A549 (cell line): ENCODE data around the gene TMEM30B. TPM values are rescaled to one million over a fixed set of nuclear protein-coding genes. Genes with fewer than 3 reads are reported as not detected.

Source experiments
- ATAC-seq, 2 experiments: fragments of 200-7000 bp in 1 of 2; fragments of >200 bp in 1 of 2; cut with Nextera tagmentation in 1 of 2; cut with Tn5 transposase in 1 of 2; 3 replicates each; pipeline versions ENCODE4 v1.8.0 to v1.9.1; 2018 to 2020; ENCODE audit warnings: mild to moderate bottlenecking in 1 of 2, moderate library complexity in 1 of 2
- CTCF ChIA-PET: fragments of 300-600 bp; sonication (Branson Sonifier 250); formaldehyde crosslinking; extraction: SDS; loops from one replicate; lab custom pipeline; 2021; ENCODE audit warnings: antibody characterized with exemption, inconsistent platforms; lab: Yijun Ruan, JAX
- POLR2A ChIA-PET: fragments of 350-600 bp; formaldehyde crosslinking; extraction: SDS; loops from one replicate; lab custom pipeline; 2021; ENCODE audit warnings: antibody characterized with exemption, inconsistent platforms; lab: Yijun Ruan, JAX
- DNase-seq, 2 experiments: peaks; one replicate each; pipeline versions ENCODE4 v3.0.0 to v3.0.0-alpha.2; 2011 to 2016; ENCODE audit warnings: low read depth in 1 of 2, low spot score in 1 of 2
- FAIRE-seq: peaks from 2 replicates; lab custom pipeline; 2011; peaks lifted over from hg19 to GRCh38; lab: Jason Lieb, UNC
- H3K27ac ChIP-seq, 2 experiments: fragments of >200 bp; sonication (Bioruptor Twin); formaldehyde crosslinking; 3 replicates each; pipeline ENCODE4 v1.5.1; 2016 to 2017
- H3K4me1 ChIP-seq: fragments of >200 bp; sonication (Bioruptor Twin); formaldehyde crosslinking; 3 replicates; pipeline ENCODE4 v1.6.1; 2016
- H3K4me2 ChIP-seq: fragments of >200 bp; sonication (Bioruptor Twin); formaldehyde crosslinking; 3 replicates; pipeline ENCODE4 v1.6.1; 2016
- H3K4me3 ChIP-seq: fragments of >200 bp; sonication (Bioruptor Twin); formaldehyde crosslinking; 3 replicates; pipeline ENCODE4 v1.5.1; 2016
- H3K9me3 ChIP-seq: fragments of >200 bp; sonication (Bioruptor Twin); formaldehyde crosslinking; 3 replicates; pipeline ENCODE4 v1.6.1; 2016
- CBX2 ChIP-seq: fragments of 200-600 bp; sonication (generic); IDR thresholded peaks from 2 replicates; pipeline ENCODE4 v1.6.1; 2016; ENCODE audit warnings: low read depth, mild to moderate bottlenecking, borderline replicate concordance
- CEBPB ChIP-seq, 2 experiments: fragments of >200 bp in 1 of 2; sonication (Bioruptor Twin) in 1 of 2; formaldehyde crosslinking in 1 of 2; IDR thresholded peaks; 2 replicates each; pipeline ENCODE4 v1.6.1; 2012 to 2016
- CHD2 ChIP-seq: fragments of 150-350 bp; IDR thresholded peaks from 2 replicates; pipeline ENCODE4 v1.6.1; 2014; ENCODE audit warnings: low read length; ENCODE audit not compliant: partially characterized antibody
- CHD4 ChIP-seq: fragments of 200-600 bp; sonication (generic); IDR thresholded peaks from 2 replicates; pipeline ENCODE4 v1.6.1; 2016; ENCODE audit warnings: antibody characterized with exemption, mild to moderate bottlenecking, borderline replicate concordance
- E2F6 ChIP-seq: IDR thresholded peaks from 2 replicates; pipeline ENCODE4 v1.6.1; 2012; ENCODE audit warnings: low read depth, borderline replicate concordance
- ELK1 ChIP-seq: fragments of 150-350 bp; IDR thresholded peaks from 2 replicates; pipeline ENCODE4 v1.6.1; 2014; ENCODE audit warnings: low read depth, mild to moderate bottlenecking, low read length
- FOSB ChIP-seq: fragments of 250-450 bp; sonication (Bioruptor Pico); IDR thresholded peaks from 2 replicates; pipeline ENCODE4 v1.5.0; 2020; ENCODE audit warnings: mild to moderate bottlenecking, moderate library complexity
- FOSL2 ChIP-seq, 2 experiments: fragments of 450-650 bp in 1 of 2; fragments of >200 bp in 1 of 2; sonication (Bioruptor Twin) in 1 of 2; formaldehyde crosslinking; IDR thresholded peaks; 2 replicates each; pipeline versions ENCODE4 v1.5.0 to v1.6.1; 2016 to 2020; ENCODE audit warnings: mild to moderate bottlenecking in 1 of 2, moderate library complexity in 1 of 2
- FOXS1 ChIP-seq: fragments of 250-450 bp; sonication (Bioruptor Pico); IDR thresholded peaks from 2 replicates; pipeline ENCODE4 v1.5.0; 2020; ENCODE audit warnings: mild to moderate bottlenecking, moderate library complexity
- GATA3 ChIP-seq: IDR thresholded peaks from 2 replicates; pipeline ENCODE4 v1.6.1; 2012; ENCODE audit warnings: borderline replicate concordance
- HOXB13 ChIP-seq: fragments of 250-450 bp; sonication (Bioruptor Pico); IDR thresholded peaks from 2 replicates; pipeline ENCODE4 v1.5.0; 2020; ENCODE audit warnings: low read depth, mild to moderate bottlenecking, moderate library complexity
- HOXB5 ChIP-seq: fragments of 250-450 bp; sonication (Bioruptor Pico); IDR thresholded peaks from 2 replicates; pipeline ENCODE4 v1.5.0; 2020; ENCODE audit warnings: mild to moderate bottlenecking, moderate library complexity
- JUN ChIP-seq, 2 experiments: fragments of >200 bp; sonication (Bioruptor Twin); formaldehyde crosslinking; IDR thresholded peaks; 2 replicates in 1 of 2; 3 replicates in 1 of 2; pipeline ENCODE4 v1.6.1; 2016 to 2017
- MAFK ChIP-seq: fragments of 450-650 bp; IDR thresholded peaks from 2 replicates; pipeline ENCODE4 v1.6.1; 2014; ENCODE audit not compliant: partially characterized antibody
- REST ChIP-seq: fragments of 200-600 bp; sonication (generic); IDR thresholded peaks from 2 replicates; pipeline ENCODE4 v1.6.1; 2016; ENCODE audit warnings: antibody characterized with exemption, mild to moderate bottlenecking, moderate library complexity
- RFX5 ChIP-seq: fragments of 450-650 bp; IDR thresholded peaks from 2 replicates; pipeline ENCODE4 v1.7.1; 2014; ENCODE audit warnings: antibody characterized with exemption, mild to moderate bottlenecking, moderate library complexity
- SMC3 ChIP-seq: fragments of >200 bp; sonication (Bioruptor Twin); formaldehyde crosslinking; IDR thresholded peaks from 3 replicates; pipeline ENCODE4 v1.6.1; 2018; ENCODE audit warnings: inconsistent platforms
- ZC3H11A ChIP-seq: fragments of 450-650 bp; IDR thresholded peaks from 2 replicates; pipeline ENCODE4 v1.6.1; 2014; ENCODE audit warnings: antibody characterized with exemption, mild to moderate bottlenecking
- ZNF302 ChIP-seq: fragments of 250-450 bp; sonication (Bioruptor Pico); IDR thresholded peaks from 2 replicates; pipeline ENCODE4 v1.9.0; 2021; ENCODE audit warnings: inconsistent platforms, mild to moderate bottlenecking, moderate library complexity
- WGBS: methylation state at CpG from one replicate; pipeline ENCODE4 v1.1.6; 2017; ENCODE audit errors: missing lambda C conversion rate; 5-methylcytosine and 5-hydroxymethylcytosine counted together
- polyA plus RNA-seq, 4 experiments: library from polyadenylated mRNA; depleted of rRNA in 3 of 4; stranded (reverse); fragments of >200 nt; fragmentation: RNase III in 1 of 4; extraction: RNeasy Plus Mini Kit Qiagen cat#74134 plus additional on column Dnase treatment in 1 of 4; gene quantifications; 2 replicates in 3 of 4; 3 replicates in 1 of 4; pipeline ENCODE4 v1.2.3, GENCODE V29; 2011 to 2017
- TF ChIP-seq, protein P1 (sequence below): IDR thresholded peaks from 2 replicates; pipeline ENCODE4 v1.6.1; 2012
- TF ChIP-seq, protein P2 (sequence below): fragments of 250-450 bp; sonication (Bioruptor Pico); IDR thresholded peaks from 2 replicates; pipeline ENCODE4 v1.5.0; 2020; ENCODE audit warnings: low read depth, mild to moderate bottlenecking, moderate library complexity
- TF ChIP-seq, protein P3 (sequence below): fragments of >200 bp; sonication (Bioruptor Twin); formaldehyde crosslinking; IDR thresholded peaks from 3 replicates; pipeline ENCODE4 v1.5.1; 2016

Gene TMEM30B
- polyA plus RNA-seq, 2 of the 4 experiments (the other 2 are of a cell fraction) = 0.16 to 0.21 TPM

DNA sequence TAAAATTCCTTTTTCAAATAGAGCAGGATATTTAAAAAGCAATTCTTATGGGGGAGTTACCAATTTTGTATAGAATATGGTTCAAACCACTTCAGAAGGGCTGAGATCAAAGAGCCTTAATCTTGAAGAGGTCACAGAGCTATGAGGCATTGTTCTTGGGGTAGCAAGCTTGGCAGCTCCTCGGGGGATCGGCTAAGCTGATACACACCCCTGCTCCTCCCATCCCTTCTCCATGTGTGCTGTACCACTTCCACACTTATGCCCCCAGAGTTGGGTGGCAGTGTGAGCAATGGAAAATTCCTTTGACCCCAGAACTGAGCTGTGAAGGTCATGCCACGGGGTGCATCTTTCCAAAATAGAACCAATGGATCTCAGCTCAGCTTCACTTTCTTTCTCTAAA lies 15.0 kb upstream of the TMEM30B start:
- WGBS = 11% methylated on average over 3 of the region's 3 CpGs
- FAIRE-seq = no peak
- POLR2A ChIA-PET = no interaction called here

DNA sequence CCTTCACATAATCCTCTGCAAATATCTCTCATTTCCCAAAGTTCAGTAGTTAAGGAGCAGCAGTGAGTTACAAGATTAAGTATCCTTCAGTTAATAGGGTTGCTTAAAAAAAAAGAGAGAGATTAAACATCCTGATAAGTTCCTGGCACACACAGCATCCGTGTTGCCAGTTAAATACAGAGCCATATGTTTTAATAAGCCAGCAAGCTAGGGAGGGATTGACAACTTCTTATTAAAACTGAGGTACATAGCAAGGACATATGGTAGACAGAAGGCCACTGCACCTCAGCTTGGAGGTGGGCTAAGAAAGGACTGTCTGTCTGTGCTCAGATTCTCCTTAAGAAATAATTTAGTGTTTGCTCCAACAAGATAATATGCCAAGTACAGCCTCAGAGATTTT lies 9.6 kb upstream of the TMEM30B start:
- Histone ChIP-seq H3K4me1 (peaks cover 9% of the 10 kb centered on the region), H3K9me3 (no peaks in the 10 kb centered on the region), H3K4me3 (no peak overlapping the region), H3K4me2 (no peak overlapping the region), H3K27ac (no peak overlapping the region)
- WGBS = 35% methylated on average over 1 of the region's 1 CpG
- CTCF ChIA-PET = interaction anchor here (0.8 to 1.7 kb wide), 3 partner anchors 11 to 836 kb away, joined by 3 to 4 read pairs (median 4); no protein-coding TSS in a partner anchor
- no peak for FAIRE-seq
- no peak for ATAC-seq
- DNase-seq = no peak
- POLR2A ChIA-PET = no interaction called here
- no peak for TF ChIP-seq HOXB5 (CRISPR knock-in tag)
- no peak for TF ChIP-seq CEBPB (IDR thresholded peaks at IDR 0.05)
- no peak for TF ChIP-seq FOXS1 (CRISPR knock-in tag)
- TF ChIP-seq GATA3 = no peak
- TF ChIP-seq, protein P1, sequence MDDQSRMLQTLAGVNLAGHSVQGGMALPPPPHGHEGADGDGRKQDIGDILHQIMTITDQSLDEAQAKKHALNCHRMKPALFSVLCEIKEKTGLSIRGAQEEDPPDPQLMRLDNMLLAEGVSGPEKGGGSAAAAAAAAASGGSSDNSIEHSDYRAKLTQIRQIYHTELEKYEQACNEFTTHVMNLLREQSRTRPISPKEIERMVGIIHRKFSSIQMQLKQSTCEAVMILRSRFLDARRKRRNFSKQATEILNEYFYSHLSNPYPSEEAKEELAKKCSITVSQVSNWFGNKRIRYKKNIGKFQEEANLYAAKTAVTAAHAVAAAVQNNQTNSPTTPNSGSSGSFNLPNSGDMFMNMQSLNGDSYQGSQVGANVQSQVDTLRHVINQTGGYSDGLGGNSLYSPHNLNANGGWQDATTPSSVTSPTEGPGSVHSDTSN = no peak
- no peak for TF ChIP-seq ELK1
- TF ChIP-seq RFX5 = no peak
- TF ChIP-seq MAFK = no peak
- no peak for TF ChIP-seq JUN (IDR thresholded peaks at IDR 0.05)
- TF ChIP-seq E2F6 = no peak
- TF ChIP-seq, protein P2, sequence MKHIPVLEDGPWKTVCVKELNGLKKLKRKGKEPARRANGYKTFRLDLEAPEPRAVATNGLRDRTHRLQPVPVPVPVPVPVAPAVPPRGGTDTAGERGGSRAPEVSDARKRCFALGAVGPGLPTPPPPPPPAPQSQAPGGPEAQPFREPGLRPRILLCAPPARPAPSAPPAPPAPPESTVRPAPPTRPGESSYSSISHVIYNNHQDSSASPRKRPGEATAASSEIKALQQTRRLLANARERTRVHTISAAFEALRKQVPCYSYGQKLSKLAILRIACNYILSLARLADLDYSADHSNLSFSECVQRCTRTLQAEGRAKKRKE (CRISPR knock-in tag) = no peak

More for the DNA sequence above, 15.0 kb upstream of the TMEM30B start:
- DNase-seq = no peak
- TF ChIP-seq ZC3H11A (no peak), CHD4 (no peak), CHD2 (no peak), CEBPB (IDR thresholded peaks at IDR 0.05) (no peak), HOXB13 (CRISPR knock-in tag) (no peak), HOXB5 (CRISPR knock-in tag) (no peak), FOSB (CRISPR knock-in tag) (no peak), ZNF302 (CRISPR knock-in tag) (no peak), FOSL2 (IDR thresholded peaks at IDR 0.05) (no peak), FOSL2 (CRISPR knock-in tag; IDR thresholded peaks at IDR 0.05) (no peak), CBX2 (no peak), SMC3 (no peak), REST (no peak), ELK1 (no peak)
- TF ChIP-seq, protein P3, sequence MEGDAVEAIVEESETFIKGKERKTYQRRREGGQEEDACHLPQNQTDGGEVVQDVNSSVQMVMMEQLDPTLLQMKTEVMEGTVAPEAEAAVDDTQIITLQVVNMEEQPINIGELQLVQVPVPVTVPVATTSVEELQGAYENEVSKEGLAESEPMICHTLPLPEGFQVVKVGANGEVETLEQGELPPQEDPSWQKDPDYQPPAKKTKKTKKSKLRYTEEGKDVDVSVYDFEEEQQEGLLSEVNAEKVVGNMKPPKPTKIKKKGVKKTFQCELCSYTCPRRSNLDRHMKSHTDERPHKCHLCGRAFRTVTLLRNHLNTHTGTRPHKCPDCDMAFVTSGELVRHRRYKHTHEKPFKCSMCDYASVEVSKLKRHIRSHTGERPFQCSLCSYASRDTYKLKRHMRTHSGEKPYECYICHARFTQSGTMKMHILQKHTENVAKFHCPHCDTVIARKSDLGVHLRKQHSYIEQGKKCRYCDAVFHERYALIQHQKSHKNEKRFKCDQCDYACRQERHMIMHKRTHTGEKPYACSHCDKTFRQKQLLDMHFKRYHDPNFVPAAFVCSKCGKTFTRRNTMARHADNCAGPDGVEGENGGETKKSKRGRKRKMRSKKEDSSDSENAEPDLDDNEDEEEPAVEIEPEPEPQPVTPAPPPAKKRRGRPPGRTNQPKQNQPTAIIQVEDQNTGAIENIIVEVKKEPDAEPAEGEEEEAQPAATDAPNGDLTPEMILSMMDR = no peak
- peaks cover 11% of the 10 kb centered on the region; the same call in 2 of the 3 replicates for H3K4me1 ChIP-seq
- no peak overlapping the region for H3K4me3 ChIP-seq
- ATAC-seq = no peak; a peak in 1 of 6 replicates
- 0 out of 6 replicates have a peak overlapping the region, but pooled peaks of 1 of the 2 experiments have one; percentile 18 for H3K27ac ChIP-seq
- H3K4me2 ChIP-seq = peak overlapping the region; percentile 39; the same call in 1 of the 3 replicates
- CTCF ChIA-PET = interaction anchor here (0.6 to 2.0 kb wide), 14 partner anchors 9 to 831 kb away, joined by 3 to 11 read pairs (median 4); partner anchors contain the start of gene TMEM30B
- H3K9me3 ChIP-seq = no peaks in the 10 kb centered on the region
